Tibial artery (tissue), 4 donors: ENCODE measurements around the gene IL20RA.
A peak's percentile ranks its signal among the peaks of the same experiment; 100 is the strongest.

Source experiments
- DNase-seq, 2 donors: peaks; one replicate each; pipeline ENCODE4 v3.0.0-alpha.2; 2019
- H3K27ac ChIP-seq, 2 donors: fragments of 200-600 bp; sonication (generic) in 1 of 2; 1 replicate in 1 of 2; 2 replicates in 1 of 2; pipeline ENCODE4 v1.5.1; 2018 to 2019; ENCODE audit warnings: mild to moderate bottlenecking in 1 of 2
- H3K27me3 ChIP-seq, 2 donors: fragments of 200-600 bp; sonication (generic) in 1 of 2; one replicate each; pipeline versions ENCODE4 v1.5.1 to v1.6.0; 2016 to 2019
- H3K36me3 ChIP-seq, 3 donors: fragments of 200-600 bp; sonication (generic) in 2 of 3; one replicate each; pipeline ENCODE4 v1.5.1; 2016 to 2019; ENCODE audit warnings: mild to moderate bottlenecking in 2 of 3
- H3K4me1 ChIP-seq, 4 donors: fragments of 200-600 bp; sonication (generic) in 2 of 4; 1 replicate in 3 of 4; 2 replicates in 1 of 4; pipeline ENCODE4 v1.5.1; 2016 to 2019
- H3K4me3 ChIP-seq, 2 donors: fragments of 200-600 bp; sonication (generic) in 1 of 2; 1 replicate in 1 of 2; 2 replicates in 1 of 2; pipeline ENCODE4 v1.5.1; 2018 to 2019; ENCODE audit warnings: mild to moderate bottlenecking in 2 of 2
- H3K9me3 ChIP-seq, 3 donors: fragments of 200-600 bp; sonication (generic) in 1 of 3; one replicate each; pipeline ENCODE4 v1.5.1; 2016 to 2019
- CTCF ChIP-seq, 2 experiments: fragments of 200-600 bp in 1 of 2; fragments of 450-650 bp in 1 of 2; IDR thresholded peaks; one replicate each; pipeline ENCODE4 v1.5.1; 2017 to 2019; ENCODE audit warnings: antibody characterized with exemption in 2 of 2, mild to moderate bottlenecking in 1 of 2, moderate library complexity in 1 of 2
- intact Hi-C: fragments of 100-400 bp; cut with DNase I; formaldehyde crosslinking; loops from one replicate; pipeline ENCODE4 v1.15.0; 2023; ENCODE audit warnings: low total_unique reads

The IL20RA gene

GRCh38 chr6:137017081-137017480 lies 27.7 kb downstream of the IL20RA start:
- intact Hi-C loops: no loop called here

GRCh38 chr6:137016356-137016755 lies 28.4 kb downstream of the IL20RA start:
- Histone ChIP-seq H3K27ac (no peak overlapping the region), H3K4me1 (no peaks in the 10 kb centered on the region), H3K36me3 (no peaks in the 10 kb centered on the region), H3K9me3 (no peaks in the 10 kb centered on the region), H3K27me3 (peaks cover 0 to 9% of the 10 kb centered on the region in 2 donors), H3K4me3 (no peak overlapping the region)
- no peak for DNase-seq
- intact Hi-C loops: no loop called here
- TF ChIP-seq CTCF (IDR thresholded peaks at IDR 0.05): no peak

More at GRCh38 chr6:137017081-137017480, 27.7 kb downstream of the IL20RA start:
- H3K36me3 ChIP-seq: no peaks in the 10 kb centered on the region
- H3K27me3 ChIP-seq: peaks cover 0 to 8% of the 10 kb centered on the region in 2 donors
- H3K4me3 ChIP-seq: no peak overlapping the region
- no peaks in the 10 kb centered on the region for H3K4me1 ChIP-seq
- no peak for TF ChIP-seq CTCF (IDR thresholded peaks at IDR 0.05)
- H3K9me3 ChIP-seq: no peaks in the 10 kb centered on the region
- H3K27ac ChIP-seq: no peak overlapping the region
- no peak for DNase-seq

- no peak for DNase-seq
- intact Hi-C loops: no loop called here
- Histone ChIP-seq H3K36me3 (no peaks in the 10 kb centered on the region), H3K4me1 (no peaks in the 10 kb centered on the region), H3K27ac (no peak overlapping the region), H3K4me3 (no peak overlapping the region), H3K9me3 (no peaks in the 10 kb centered on the region), H3K27me3 (peaks cover 0 to 9% of the 10 kb centered on the region in 2 donors)
- TF ChIP-seq CTCF (IDR thresholded peaks at IDR 0.05): no peak
These were observed 28.8 kb downstream of the IL20RA start for GRCh38 chr6:137015943-137016342.

GRCh38 chr6:137013738-137014602 lies 30.8 kb downstream of the IL20RA start:
- no peak for DNase-seq
- H3K4me3 ChIP-seq: no peak overlapping the region
- intact Hi-C loops: no loop called here
- H3K36me3 ChIP-seq: no peaks in the 10 kb centered on the region
- H3K27me3 ChIP-seq: peaks cover 0 to 9% of the 10 kb centered on the region in 2 donors
- no peaks in the 10 kb centered on the region for H3K9me3 ChIP-seq
- H3K27ac ChIP-seq: no peak overlapping the region
- peak in 1 of 2 experiments; percentile 23 for TF ChIP-seq CTCF (IDR thresholded peaks at IDR 0.05)
- H3K4me1 ChIP-seq: no peaks in the 10 kb centered on the region

GRCh38 chr6:137013031-137013430 lies 31.7 kb downstream of the IL20RA start:
- Histone ChIP-seq H3K4me1 (no peaks in the 10 kb centered on the region), H3K4me3 (no peak overlapping the region), H3K9me3 (no peaks in the 10 kb centered on the region), H3K36me3 (no peaks in the 10 kb centered on the region), H3K27ac (no peak overlapping the region), H3K27me3 (peaks cover 0 to 9% of the 10 kb centered on the region in 2 donors)
- DNase-seq: no peak
- intact Hi-C loops: no loop called here
- TF ChIP-seq CTCF (IDR thresholded peaks at IDR 0.05): no peak
